Activated naive CD8-positive, alpha-beta T cell (primary cell): Measurements from ENCODE around the gene VIL1.

ENCODE experiments used
- H3K27ac Mint-ChIP-seq: one replicate; pipeline ENCODE4 v1.8.0; 2021; ENCODE audit warnings: mixed read lengths
- H3K27me3 Mint-ChIP-seq: one replicate; pipeline ENCODE4 v1.8.0; 2021; ENCODE audit warnings: mixed read lengths
- H3K36me3 Mint-ChIP-seq: one replicate; pipeline ENCODE4 v1.8.0; 2021; ENCODE audit warnings: mixed read lengths
- H3K4me1 Mint-ChIP-seq: one replicate; pipeline ENCODE4 v1.8.0; 2021; ENCODE audit warnings: low read depth, mixed read lengths
- H3K4me3 Mint-ChIP-seq: one replicate; pipeline ENCODE4 v1.8.0; 2021; ENCODE audit warnings: mild to moderate bottlenecking, mixed read lengths
- H3K9me3 Mint-ChIP-seq: one replicate; pipeline ENCODE4 v1.8.0; 2021; ENCODE audit warnings: low read depth, mixed read lengths

Gene VIL1

DNA sequence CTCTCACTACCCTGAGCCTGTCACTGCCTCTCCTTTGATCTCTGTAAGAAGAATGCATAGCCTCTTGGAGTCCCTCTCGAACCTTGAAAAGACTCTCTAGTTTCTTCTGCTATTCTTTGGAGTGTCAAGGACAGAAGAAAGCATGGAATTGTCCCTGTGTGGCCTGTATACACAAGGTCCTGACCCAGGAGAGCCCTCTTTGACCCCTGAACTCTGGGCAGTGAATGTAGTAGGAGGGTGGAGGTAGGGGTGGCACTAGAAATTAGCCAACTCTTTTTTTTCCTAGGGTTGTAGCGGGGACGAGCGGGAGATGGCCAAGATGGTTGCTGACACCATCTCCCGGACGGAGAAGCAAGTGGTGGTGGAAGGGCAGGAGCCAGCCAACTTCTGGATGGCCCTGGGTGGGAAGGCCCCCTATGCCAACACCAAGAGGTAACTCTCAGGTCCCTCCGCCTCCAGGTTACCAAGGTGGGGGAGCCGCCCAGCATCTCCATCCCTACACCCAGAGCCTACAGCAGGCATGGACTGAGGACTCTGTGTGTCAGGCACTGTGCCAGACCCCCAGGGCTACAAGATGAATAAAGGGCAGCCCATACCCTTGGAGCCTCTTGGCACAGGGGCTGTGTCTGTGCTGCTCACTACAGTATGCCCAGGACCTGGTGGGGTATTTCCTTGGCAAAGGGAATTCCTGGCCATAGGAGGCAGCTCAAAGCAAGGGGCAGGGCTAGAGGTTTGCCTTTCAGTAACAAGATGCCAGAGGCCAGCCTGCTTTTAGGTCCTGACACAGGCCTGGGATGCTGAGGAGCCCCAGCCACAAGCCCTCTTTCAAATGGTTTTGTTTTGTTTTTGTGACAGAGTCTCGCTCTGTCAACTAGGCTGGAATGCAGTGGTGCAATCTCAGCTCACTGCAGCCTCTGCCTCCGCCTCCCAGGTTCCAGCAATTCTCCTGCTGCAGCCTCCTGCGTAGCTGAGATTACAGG, 16.4 kb downstream of the VIL1 start:
- H3K27ac Mint-ChIP-seq: no peak overlapping the region
- H3K27me3 Mint-ChIP-seq: no peaks in the 10 kb centered on the region
- no peak overlapping the region for H3K4me3 Mint-ChIP-seq
- no peaks in the 10 kb centered on the region for H3K36me3 Mint-ChIP-seq
- H3K4me1 Mint-ChIP-seq: no peaks in the 10 kb centered on the region
- no peaks in the 10 kb centered on the region for H3K9me3 Mint-ChIP-seq

GRCh38 chr2:218436992-218437391, 18.1 kb downstream of the VIL1 start:
- H3K27ac Mint-ChIP-seq: no peak overlapping the region
- H3K27me3 Mint-ChIP-seq: no peaks in the 10 kb centered on the region
- H3K4me1 Mint-ChIP-seq: no peaks in the 10 kb centered on the region

DNA sequence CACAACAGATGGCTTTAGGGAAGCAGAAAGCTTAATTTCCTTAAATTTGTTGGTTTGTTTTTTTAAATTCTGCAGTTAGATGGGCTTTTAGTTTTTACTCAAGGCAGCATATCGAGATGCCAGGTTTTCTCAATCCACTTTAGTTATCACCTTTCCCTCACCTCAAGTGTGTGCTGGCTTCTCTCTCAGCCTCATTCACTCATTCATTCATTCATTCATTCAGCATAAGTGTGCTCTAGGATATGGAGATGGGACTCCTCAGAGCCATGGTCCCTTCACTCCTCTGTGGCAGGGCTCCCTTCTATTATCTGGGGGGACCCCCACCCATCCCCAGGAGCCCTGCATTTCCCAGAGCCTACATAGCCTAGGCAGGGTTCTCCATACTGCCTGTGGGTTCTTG, 19.0 kb downstream of the VIL1 start:
- Mint-ChIP-seq H3K9me3 (no peaks in the 10 kb centered on the region), H3K4me1 (no peaks in the 10 kb centered on the region), H3K27ac (no peak overlapping the region), H3K4me3 (no peak overlapping the region), H3K36me3 (peaks cover 2% of the 10 kb centered on the region), H3K27me3 (no peaks in the 10 kb centered on the region)

More at GRCh38 chr2:218436992-218437391, 18.1 kb downstream of the VIL1 start:
- Mint-ChIP-seq H3K9me3 (no peaks in the 10 kb centered on the region), H3K36me3 (peaks cover 2% of the 10 kb centered on the region), H3K4me3 (no peak overlapping the region)

- Mint-ChIP-seq H3K27ac (no peak overlapping the region), H3K36me3 (peaks cover 2% of the 10 kb centered on the region)
These were observed 19.7 kb downstream of the VIL1 start for GRCh38 chr2:218438596-218438995.

DNA sequence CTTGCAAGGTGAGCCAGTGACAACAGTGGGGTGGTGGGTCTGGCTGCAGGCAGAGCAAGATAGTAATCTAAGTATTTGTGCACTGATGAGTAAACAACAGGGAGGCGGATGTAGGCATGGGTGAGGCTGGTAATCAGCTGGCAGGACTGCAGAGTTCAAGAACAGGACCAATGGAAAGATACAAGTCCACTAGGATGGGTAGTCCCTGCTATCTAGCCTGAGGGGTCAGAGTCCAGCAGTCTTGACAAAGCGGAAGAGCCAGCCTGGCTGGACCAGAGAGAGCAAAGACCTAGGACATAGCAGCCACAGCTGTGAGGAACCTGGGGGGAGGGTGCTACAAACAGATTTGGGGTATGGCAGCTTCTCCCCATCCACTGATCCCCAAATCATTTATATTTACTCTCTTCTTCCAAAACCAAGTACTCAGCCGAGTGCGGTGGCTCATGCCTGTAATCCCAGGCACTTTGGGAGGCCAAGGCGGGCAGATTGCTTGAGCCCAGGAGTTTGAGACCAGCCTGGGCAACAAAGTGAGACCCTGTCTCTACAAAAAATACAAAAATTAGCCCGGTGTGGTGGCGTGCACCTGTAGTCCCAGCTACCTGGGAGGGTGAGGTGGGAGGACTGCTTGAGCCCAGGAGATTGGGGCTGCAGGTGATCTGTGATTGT, 25.9 kb downstream of the VIL1 start:
- H3K4me1 Mint-ChIP-seq: no peaks in the 10 kb centered on the region
- no peak overlapping the region for H3K4me3 Mint-ChIP-seq
- H3K27me3 Mint-ChIP-seq: no peaks in the 10 kb centered on the region
- H3K27ac Mint-ChIP-seq: no peak overlapping the region
- peaks cover 2% of the 10 kb centered on the region for H3K36me3 Mint-ChIP-seq
- no peaks in the 10 kb centered on the region for H3K9me3 Mint-ChIP-seq

More at GRCh38 chr2:218438596-218438995, 19.7 kb downstream of the VIL1 start:
- no peaks in the 10 kb centered on the region for H3K9me3 Mint-ChIP-seq
- H3K27me3 Mint-ChIP-seq: no peaks in the 10 kb centered on the region
- no peaks in the 10 kb centered on the region for H3K4me1 Mint-ChIP-seq
- H3K4me3 Mint-ChIP-seq: no peak overlapping the region

GRCh38 chr2:218445602-218446001, 26.7 kb downstream of the VIL1 start:
- H3K4me1 Mint-ChIP-seq: no peaks in the 10 kb centered on the region
- H3K36me3 Mint-ChIP-seq: peaks cover 2% of the 10 kb centered on the region
- no peaks in the 10 kb centered on the region for H3K27me3 Mint-ChIP-seq
- no peak overlapping the region for H3K4me3 Mint-ChIP-seq
- H3K27ac Mint-ChIP-seq: no peak overlapping the region
- no peaks in the 10 kb centered on the region for H3K9me3 Mint-ChIP-seq

GRCh38 chr2:218446547-218446946, 27.6 kb downstream of the VIL1 start:
- no peaks in the 10 kb centered on the region for H3K4me1 Mint-ChIP-seq
- no peak overlapping the region for H3K27ac Mint-ChIP-seq
- H3K27me3 Mint-ChIP-seq: no peaks in the 10 kb centered on the region
- H3K9me3 Mint-ChIP-seq: no peaks in the 10 kb centered on the region
- no peaks in the 10 kb centered on the region for H3K36me3 Mint-ChIP-seq
- H3K4me3 Mint-ChIP-seq: no peak overlapping the region

DNA sequence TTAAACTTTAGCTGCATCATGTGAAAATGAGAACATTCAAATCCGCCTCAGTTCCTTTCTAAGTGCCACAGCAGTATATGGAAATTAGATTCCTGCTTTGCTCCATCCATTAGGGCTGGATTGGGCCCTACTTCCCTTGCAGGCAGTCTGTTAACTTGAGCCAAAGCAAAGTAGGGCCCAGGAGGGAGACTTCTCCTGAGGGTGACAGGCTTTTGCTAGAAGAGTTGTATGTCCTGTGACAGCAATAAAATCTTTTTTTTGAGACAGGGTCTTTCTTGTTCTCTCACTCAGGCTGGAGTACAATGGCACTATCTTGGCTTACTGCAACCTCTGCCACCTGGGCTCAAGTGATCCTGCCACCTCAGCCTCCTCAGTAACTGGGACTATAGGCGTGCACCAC, 28.1 kb downstream of the VIL1 start:
- H3K36me3 Mint-ChIP-seq: no peaks in the 10 kb centered on the region
- H3K4me1 Mint-ChIP-seq: no peaks in the 10 kb centered on the region
- no peak overlapping the region for H3K4me3 Mint-ChIP-seq
- no peak overlapping the region for H3K27ac Mint-ChIP-seq
- H3K27me3 Mint-ChIP-seq: no peaks in the 10 kb centered on the region
- H3K9me3 Mint-ChIP-seq: no peaks in the 10 kb centered on the region

- Mint-ChIP-seq H3K27me3 (no peaks in the 10 kb centered on the region), H3K9me3 (no peaks in the 10 kb centered on the region), H3K4me3 (no peak overlapping the region), H3K27ac (no peak overlapping the region), H3K36me3 (peaks cover 4% of the 10 kb centered on the region), H3K4me1 (no peaks in the 10 kb centered on the region)
These were observed 30.0 kb downstream of the VIL1 start for GRCh38 chr2:218448934-218449333.

GRCh38 chr2:218452079-218452478, 33.2 kb downstream of the VIL1 start:
- H3K9me3 Mint-ChIP-seq: peaks cover 9% of the 10 kb centered on the region
- H3K4me3 Mint-ChIP-seq: no peak overlapping the region
- H3K27ac Mint-ChIP-seq: no peak overlapping the region
- H3K4me1 Mint-ChIP-seq: no peaks in the 10 kb centered on the region
- peaks cover 22% of the 10 kb centered on the region for H3K36me3 Mint-ChIP-seq
- no peaks in the 10 kb centered on the region for H3K27me3 Mint-ChIP-seq

DNA sequence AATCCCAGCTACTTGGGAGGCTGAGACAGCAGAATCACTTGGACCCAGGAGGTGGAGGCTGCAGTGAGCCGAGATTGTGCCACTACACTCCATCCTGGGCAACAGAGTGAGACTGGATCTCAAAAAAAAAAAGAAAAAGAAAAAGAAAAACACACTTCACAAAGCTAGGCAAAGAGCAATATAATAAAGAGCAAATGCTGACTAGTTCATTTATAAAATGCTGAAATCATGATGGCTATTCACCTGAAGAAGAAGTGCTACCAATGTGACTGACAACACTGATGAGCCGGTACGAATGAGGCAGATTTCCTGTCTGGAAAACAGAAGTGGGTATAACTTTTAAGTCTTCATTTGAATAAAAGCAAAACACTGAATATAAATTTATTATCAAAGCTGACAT, 37.9 kb downstream of the VIL1 start:
- peaks cover 24% of the 10 kb centered on the region for H3K36me3 Mint-ChIP-seq
- H3K9me3 Mint-ChIP-seq: peaks cover 9% of the 10 kb centered on the region

DNA sequence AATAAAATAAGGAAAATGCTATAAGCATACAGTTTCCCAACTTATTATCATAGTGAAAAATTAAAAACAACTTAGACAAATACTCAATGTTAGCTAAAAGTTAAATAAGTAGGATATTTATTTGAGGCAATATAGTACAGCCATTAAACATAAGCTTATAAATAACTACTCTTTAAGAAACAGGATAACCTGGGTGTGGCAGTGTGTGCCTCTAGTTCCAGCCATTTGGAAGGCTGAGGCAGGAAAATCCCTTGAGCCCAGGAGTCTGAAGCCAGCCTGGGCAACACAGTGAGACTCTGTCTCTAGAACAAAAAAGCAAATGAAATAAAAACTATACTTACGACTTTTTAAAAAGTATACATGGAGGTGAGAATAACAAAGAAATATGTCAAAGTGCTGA, 39.7 kb downstream of the VIL1 start:
- peaks cover 27% of the 10 kb centered on the region for H3K36me3 Mint-ChIP-seq
- H3K9me3 Mint-ChIP-seq: peaks cover 9% of the 10 kb centered on the region
- H3K4me3 Mint-ChIP-seq: no peak overlapping the region

More for the DNA sequence above, 37.9 kb downstream of the VIL1 start:
- H3K4me3 Mint-ChIP-seq: no peak overlapping the region
- no peaks in the 10 kb centered on the region for H3K27me3 Mint-ChIP-seq
- no peak overlapping the region for H3K27ac Mint-ChIP-seq
- H3K4me1 Mint-ChIP-seq: no peaks in the 10 kb centered on the region

GRCh38 chr2:218465987-218466633, 47.2 kb downstream of the VIL1 start:
- Mint-ChIP-seq H3K36me3 (peaks cover 9% of the 10 kb centered on the region), H3K9me3 (no peaks in the 10 kb centered on the region), H3K4me1 (peaks cover 8% of the 10 kb centered on the region), H3K27me3 (no peaks in the 10 kb centered on the region), H3K27ac (no peak overlapping the region), H3K4me3 (no peak overlapping the region)

More for the DNA sequence above, 39.7 kb downstream of the VIL1 start:
- Mint-ChIP-seq H3K27ac (peak overlapping the region; percentile 30), H3K27me3 (no peaks in the 10 kb centered on the region), H3K4me1 (no peaks in the 10 kb centered on the region)

DNA sequence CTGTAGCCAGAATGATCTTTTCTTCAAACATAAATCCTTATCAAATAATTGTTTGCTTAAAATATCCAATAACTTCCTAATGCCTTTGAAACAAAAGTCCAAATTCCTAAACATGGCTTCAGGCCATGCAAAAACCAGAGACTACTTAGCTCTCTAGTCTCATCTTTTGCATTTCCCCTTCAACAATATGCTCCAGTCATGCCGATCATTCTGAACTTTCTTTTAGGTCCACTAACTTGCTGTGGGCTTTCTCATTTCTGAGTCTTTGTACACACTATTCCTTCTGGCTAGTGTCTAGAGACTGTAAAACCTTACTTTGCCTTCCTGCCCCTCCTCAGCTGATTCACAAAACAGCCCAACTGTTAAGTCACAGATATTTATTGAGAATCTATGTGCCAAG, 51.5 kb downstream of the VIL1 start:
- H3K9me3 Mint-ChIP-seq: no peaks in the 10 kb centered on the region
- no peak overlapping the region for H3K4me3 Mint-ChIP-seq
- H3K27ac Mint-ChIP-seq: no peak overlapping the region
- no peaks in the 10 kb centered on the region for H3K27me3 Mint-ChIP-seq
- H3K36me3 Mint-ChIP-seq: peaks cover 7% of the 10 kb centered on the region
- H3K4me1 Mint-ChIP-seq: peaks cover 8% of the 10 kb centered on the region

- Mint-ChIP-seq H3K4me1 (peaks cover 6% of the 10 kb centered on the region), H3K27ac (no peak overlapping the region), H3K4me3 (no peak overlapping the region), H3K36me3 (peaks cover 7% of the 10 kb centered on the region), H3K9me3 (no peaks in the 10 kb centered on the region), H3K27me3 (no peaks in the 10 kb centered on the region)
These were observed 52.1 kb downstream of the VIL1 start for GRCh38 chr2:218471036-218471435.
